Fibroblast of skin of right biceps (primary cell): ENCODE results near the gene MYO7A.

Experiments
- DNase-seq: peaks from one replicate; pipeline ENCODE4 v3.0.0-alpha.2; 2013

The MYO7A gene

GRCh38 chr11:77201991-77202841, 74.2 kb downstream of the MYO7A start:
- DNase-seq = no peak

- no peak for DNase-seq
These were observed 75.2 kb downstream of the MYO7A start for GRCh38 chr11:77202941-77203900.

- no peak for DNase-seq
These were observed 76.1 kb downstream of the MYO7A start for GRCh38 chr11:77203901-77204753.

GRCh38 chr11:77204754-77205466, 76.9 kb downstream of the MYO7A start:
- no peak for DNase-seq

- DNase-seq = no peak
These were observed 77.6 kb downstream of the MYO7A start for GRCh38 chr11:77205467-77206263.

GRCh38 chr11:77206264-77207018, 78.4 kb downstream of the MYO7A start:
- DNase-seq = no peak

- DNase-seq = no peak
These were observed 79.0 kb downstream of the MYO7A start for GRCh38 chr11:77207019-77207485.

- no peak for DNase-seq
These were observed 79.7 kb downstream of the MYO7A start for GRCh38 chr11:77207618-77208313.

- DNase-seq = no peak
These were observed 80.5 kb downstream of the MYO7A start for GRCh38 chr11:77208535-77208934.

- no peak for DNase-seq
These were observed 81.6 kb downstream of the MYO7A start for GRCh38 chr11:77209663-77210062.

- DNase-seq = no peak
These were observed 83.0 kb downstream of the MYO7A start for GRCh38 chr11:77211040-77211451.

GRCh38 chr11:77211594-77212251, 83.7 kb downstream of the MYO7A start:
- no peak for DNase-seq

- DNase-seq = no peak
These were observed 84.4 kb downstream of the MYO7A start for GRCh38 chr11:77212314-77213007.

- no peak for DNase-seq
These were observed 85.1 kb downstream of the MYO7A start for GRCh38 chr11:77213029-77213579.

- no peak for DNase-seq
These were observed 85.8 kb downstream of the MYO7A start for GRCh38 chr11:77213589-77214428.

GRCh38 chr11:77214557-77214956, 86.5 kb downstream of the MYO7A start:
- no peak for DNase-seq

- no peak for DNase-seq
These were observed 87.1 kb downstream of the MYO7A start for GRCh38 chr11:77215106-77215505.
